Medulla oblongata (tissue), 1 donor: Measurements from ENCODE around the gene TOX2.

ENCODE experiments used
- DNase-seq: peaks from one replicate; pipeline ENCODE4 v3.0.0-alpha.2; 2015; ENCODE audit errors: extremely low spot score

TOX2 gene

GRCh38 chr20:44064501-44065400, 150.1 kb downstream of the TOX2 start:
- no peak for DNase-seq

GRCh38 chr20:44065401-44066340, 151.0 kb downstream of the TOX2 start:
- DNase-seq: no peak

DNA sequence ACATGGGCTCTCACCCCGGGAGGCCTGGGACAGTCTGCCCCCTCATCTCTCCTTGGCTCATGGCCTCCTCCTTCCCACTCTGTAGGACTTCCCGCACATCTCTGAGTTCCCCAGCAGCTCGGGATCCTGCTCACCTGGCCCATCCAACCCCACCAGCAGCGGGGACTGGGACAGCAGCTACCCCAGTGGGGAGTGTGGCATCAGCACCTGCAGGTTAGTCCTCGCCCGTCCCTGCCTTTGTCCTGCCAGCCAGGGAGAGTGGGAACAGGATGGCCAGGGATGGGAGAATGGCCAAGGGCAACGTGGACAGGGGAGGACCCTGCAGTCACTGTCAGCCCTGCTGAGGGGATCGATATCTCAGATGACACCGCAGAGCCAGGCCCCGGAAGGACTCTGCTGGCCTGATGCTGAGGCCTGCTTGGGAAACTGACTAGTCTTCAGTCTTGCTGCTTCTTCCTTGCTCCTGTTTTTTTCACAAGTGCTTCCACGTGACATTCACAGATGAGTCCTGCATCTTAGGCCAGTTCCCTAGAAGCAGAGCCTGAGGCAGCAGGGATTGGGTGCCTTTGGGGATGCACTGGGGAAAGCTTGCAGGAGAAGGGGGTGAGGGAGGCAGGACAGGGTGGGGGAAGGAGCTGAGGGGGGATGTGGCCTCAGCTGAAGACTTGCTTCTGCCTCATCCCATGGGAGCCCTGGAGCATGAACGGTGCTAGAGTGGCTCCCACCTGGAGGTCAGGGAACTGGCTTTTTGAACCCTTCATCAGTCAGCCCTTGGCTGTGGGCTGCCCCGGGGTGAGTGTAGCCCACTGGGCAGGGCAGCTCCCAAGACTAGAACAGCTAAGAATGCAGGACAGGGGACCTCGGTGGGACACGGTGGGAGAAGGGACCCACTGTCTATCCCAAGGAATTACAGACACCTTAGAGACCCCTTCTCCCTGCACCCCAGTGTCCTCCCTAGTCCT, 152.3 kb downstream of the TOX2 start:
- DNase-seq: no peak

GRCh38 chr20:44067650-44068081, 153.0 kb downstream of the TOX2 start:
- no peak for DNase-seq

- DNase-seq: no peak
These were observed 153.9 kb downstream of the TOX2 start for GRCh38 chr20:44068316-44069201.

DNA sequence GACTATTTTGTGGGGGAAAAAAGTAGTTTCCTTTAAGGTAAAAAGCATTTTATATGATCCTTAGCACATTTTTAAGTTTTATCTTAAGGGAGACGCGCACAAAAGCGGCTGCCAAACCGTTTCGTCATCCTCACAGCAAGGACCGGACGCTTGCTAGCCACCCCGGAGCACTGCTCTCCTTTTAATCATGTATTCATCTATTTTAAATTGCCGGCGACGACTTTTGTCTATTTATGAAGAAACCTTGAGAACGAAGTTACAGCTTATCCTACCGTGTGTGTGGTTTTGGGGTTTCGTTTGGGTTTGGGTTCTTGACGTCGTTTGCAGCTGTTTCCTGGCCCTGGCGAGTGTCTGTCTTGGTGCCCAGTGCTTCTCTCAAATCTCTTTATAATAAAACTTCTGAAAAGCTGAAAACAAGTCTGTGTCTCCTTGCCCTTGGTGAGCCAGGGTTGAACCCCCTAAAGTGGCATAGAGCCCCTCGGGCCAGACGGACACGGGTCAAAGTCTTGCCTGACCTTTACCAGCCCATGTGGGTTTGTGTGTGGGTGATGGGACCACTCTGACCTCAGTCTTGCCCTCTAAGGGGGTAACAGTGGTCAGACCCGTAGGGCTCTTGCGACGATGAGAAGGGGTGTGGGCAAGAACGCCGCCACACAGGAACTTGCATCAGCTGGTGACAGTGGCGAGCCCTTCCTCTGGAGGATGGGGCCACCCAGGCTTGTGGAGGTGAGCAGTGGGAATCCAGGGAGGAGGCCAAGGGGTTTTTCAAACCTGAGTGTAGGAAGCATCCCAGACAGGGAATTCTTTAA, 154.8 kb downstream of the TOX2 start:
- DNase-seq: no peak

DNA sequence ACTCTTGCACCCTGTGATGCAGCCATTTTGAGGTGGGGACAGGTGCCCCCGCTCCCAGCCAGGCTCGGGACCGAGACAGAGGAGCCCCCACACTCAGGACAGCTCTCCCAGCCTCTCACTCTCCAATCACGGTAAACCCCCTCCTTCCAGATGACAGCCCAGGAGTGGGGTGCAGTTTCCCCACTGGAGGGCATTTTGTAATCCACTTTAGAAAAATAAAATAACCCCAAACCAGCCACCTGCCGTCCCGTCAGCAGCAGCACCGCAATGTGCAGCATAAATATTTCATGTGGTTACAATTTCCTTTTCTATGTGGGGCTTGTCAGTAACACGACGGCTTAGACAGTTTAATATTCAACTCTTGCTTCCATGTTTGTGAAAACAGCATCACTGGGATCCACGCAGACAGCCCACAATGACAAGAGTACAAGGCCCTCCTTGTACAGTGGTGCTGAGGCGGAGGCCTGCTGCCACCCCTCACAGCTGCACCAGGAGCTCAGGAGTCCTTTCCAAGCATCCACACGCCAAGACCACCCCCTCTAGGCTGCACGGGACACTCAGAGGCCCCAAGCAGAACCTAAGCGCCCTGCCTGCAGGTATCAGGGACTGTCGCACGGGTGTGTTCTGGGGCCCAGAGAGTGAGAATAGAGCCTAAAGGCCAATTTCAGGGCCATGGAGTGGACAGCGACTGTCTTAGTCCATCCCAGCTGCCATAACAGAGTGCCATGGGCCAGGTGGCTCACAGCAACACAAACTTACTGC, 155.7 kb downstream of the TOX2 start:
- peak; percentile 44 for DNase-seq

- DNase-seq: no peak
These were observed 156.4 kb downstream of the TOX2 start for GRCh38 chr20:44071057-44071456.

DNA sequence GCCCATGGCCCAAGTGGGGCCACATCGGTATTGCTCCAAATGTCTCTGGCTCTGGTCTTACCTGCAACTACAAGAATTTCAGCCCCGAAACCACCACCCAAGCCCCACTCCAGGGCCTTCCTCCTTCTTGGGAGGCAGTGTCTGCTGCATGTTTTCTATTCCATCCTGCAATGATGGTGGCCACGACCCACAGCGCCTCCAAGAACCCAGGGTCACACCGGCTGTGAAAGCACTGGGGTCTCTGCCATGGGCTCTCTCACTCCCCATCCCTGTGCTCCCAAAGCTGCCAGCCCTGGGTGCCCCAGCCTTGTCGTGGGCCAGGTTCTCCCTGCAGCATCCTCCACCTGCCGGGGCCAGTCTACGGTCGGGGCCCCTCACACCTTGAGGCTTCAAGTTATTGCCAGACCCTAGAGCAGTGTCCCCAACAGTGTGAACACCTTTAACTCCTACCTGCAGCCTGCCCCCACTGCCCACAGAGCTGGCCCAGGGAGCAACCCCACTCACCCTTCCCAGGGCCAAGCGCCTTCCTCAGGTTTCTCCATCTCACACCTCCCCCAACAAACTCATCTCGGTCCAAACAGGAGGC, 157.0 kb downstream of the TOX2 start:
- DNase-seq: no peak

- no peak for DNase-seq
These were observed 157.7 kb downstream of the TOX2 start for GRCh38 chr20:44072384-44072783.

GRCh38 chr20:44073011-44073674, 158.5 kb downstream of the TOX2 start:
- DNase-seq: no peak

GRCh38 chr20:44073675-44074071, 159.0 kb downstream of the TOX2 start:
- no peak for DNase-seq

GRCh38 chr20:44074252-44075151, 159.8 kb downstream of the TOX2 start:
- peak; percentile 19 for DNase-seq

- no peak for DNase-seq
These were observed 160.7 kb downstream of the TOX2 start for GRCh38 chr20:44075191-44075949.

GRCh38 chr20:44075950-44076232, 161.2 kb downstream of the TOX2 start:
- DNase-seq: no peak

DNA sequence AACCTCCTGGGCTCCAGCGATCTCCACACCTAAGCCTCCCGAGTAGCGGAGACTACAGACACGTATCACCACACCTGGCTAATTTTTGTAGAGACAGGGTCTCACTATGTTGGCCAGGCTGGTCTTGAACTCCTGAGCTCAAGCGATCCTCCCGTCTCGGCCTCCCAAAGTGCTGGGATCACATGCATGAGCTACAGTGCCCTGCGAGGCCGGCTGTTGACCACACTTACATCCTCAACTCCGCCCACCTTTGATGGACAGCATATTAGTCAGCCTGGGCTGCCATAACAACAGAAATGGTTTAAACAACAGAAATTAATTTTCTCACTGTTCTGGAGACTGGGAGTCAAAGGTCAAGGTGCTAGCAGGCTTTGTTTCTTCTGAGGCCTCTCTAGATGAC, 164.6 kb downstream of the TOX2 start:
- no peak for DNase-seq
